Measurements from ENCODE around the gene PSMA6.
"Not testable (repeated sequence)": the region's sequence is repeated elsewhere in the genome, so short reads cannot be mapped to it uniquely, and the experiment has no call there.

Gene PSMA6

DNA sequence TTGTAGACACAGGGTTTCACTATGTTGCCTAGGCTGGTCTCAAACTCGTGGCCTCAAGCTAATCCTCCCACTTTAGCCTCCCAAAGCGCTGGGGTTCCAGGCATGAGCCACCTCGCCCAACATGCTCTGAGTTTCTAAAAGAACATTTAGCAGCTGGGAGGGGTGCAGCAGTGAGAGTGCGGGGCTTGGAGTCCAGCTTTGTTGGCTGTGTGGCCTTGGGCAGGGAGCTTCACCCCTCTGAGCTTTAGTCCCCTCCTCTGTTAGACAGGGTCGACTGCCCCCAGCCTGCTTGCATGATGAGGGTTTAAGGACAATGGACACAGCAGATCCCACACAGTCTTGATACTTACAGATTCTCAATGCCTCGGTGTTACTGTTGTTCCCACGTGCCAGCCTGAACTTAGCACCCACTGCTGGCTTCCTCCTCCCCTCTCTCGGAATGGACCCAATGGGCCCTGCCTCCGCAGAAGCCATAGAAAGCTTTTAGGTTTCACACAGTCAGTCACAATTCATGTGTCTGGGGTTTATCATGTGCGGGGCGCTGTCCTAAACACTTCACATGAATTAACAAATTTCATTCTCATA, 54.6 kb downstream of the PSMA6 start:
- DNase-seq, result no peak

DNA sequence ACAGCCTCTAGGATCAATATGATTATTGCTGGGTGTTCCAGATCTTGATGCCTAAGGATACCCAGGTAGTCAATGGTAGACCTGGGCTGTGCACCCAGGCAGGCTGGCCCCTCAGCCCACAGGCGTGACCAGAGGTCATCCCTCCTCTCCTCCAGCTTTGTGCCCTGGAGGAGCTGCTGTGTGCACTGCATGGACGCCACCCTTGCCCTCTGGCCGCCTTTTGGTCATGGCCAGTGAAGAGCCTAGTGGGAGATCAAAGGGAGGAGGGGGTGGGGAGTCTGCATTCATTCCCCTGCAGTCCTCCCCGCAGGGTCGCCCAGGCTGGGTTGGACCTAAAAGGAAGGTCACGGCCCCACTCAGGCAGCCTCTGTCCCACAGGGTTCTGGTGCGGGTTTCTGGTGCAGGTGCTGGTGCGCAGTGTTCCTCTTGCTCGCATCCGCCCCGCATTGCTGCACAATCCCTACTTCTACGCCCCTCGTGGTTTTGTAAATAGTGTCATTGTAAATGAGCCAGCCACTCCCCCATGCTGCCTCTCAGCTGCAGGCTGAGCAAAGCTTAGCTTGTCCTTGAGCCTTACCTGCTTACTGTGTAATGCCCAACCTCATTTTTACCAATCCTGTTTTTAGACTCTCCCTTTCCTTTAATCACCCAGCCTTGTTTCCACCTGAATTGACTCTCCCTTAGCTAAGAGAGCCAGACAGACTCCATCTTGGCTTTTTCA, 55.3 kb downstream of the PSMA6 start:
- no peak for DNase-seq

DNA sequence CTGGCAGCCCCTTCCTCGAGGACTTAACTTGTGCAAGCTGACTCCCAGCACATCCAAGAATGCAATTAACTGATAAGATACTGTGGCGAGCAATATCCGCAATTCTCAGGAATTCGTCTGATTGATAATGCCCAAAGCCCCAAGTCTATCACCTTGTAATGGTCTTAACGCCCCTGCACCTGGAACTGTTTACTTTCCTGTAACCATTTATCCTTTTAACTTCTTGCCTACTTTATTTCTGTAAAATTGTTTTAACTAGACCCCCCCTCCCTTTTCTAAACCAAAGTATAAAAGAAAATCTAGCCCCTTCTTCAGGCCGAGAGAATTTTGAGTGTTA, 55.8 kb downstream of the PSMA6 start:
- not testable (repeated sequence) for DNase-seq

GRCh38 chr14:35349496-35350365, 57.5 kb downstream of the PSMA6 start:
- DNase-seq, result no peak

DNA sequence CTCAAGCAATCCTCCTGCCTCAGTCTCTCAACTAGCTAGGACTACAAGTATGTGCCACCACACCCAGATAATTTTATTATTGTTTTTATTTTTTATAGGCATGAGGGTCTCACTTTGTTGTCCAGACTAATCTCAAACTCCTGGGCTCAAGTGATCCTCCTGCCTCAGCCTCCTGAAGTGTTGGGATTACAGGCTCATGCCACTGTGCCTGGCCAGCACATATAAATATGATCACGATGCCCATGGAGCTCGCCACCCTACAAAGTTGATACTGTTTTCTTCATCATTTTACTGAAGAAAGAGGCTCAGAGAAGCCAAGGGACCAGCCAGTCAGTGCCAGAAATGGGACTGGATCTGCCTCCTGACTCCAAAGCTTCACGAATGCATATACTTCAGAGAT, 59.3 kb downstream of the PSMA6 start:
- no peak for DNase-seq

- DNase-seq, result no peak
Measured at GRCh38 chr14:35351897-35352273, 59.7 kb downstream of the PSMA6 start.

DNA sequence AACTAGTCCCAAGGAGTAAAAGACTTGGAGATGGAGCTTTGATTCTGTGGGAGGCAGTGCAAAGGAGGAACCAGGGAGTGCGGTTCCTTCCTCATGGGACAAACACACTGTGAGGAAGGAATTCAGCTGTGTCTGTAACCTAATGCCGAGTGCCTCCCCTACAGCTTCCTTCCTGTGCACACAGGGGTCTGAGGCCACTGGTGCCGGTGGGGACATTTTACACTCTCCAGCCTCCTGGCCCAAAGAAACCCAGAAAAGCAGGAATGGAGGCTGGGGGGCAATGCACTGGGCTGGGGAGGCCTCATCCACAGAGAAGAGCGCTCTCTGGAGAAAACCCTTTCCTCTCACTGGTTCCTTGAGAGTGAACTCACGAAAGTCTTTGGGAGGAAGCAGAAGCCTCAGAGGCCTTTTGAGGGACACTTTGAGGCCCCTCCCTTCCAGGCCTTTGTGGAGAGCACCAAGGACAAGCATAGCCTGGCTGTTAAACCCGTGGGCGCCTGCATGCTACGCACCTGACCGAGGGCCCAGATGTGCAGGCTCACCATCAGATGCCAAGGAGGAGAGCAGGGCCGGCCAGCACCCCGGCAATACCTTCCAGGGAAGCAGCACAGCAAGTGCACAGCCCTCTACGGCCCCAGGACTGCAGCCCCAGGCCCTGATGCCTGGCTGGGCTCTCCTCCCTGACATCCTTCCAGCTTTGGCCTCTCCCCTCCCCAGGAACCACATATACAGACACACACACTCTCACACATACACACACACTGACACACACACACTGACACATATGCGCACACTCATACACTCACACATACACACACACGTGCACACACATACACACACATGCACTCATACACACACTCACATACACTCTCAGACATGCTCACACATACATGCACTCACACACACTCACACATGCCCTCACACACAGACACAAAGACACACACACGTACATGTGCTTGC, 60.4 kb downstream of the PSMA6 start:
- no peak for DNase-seq

DNA sequence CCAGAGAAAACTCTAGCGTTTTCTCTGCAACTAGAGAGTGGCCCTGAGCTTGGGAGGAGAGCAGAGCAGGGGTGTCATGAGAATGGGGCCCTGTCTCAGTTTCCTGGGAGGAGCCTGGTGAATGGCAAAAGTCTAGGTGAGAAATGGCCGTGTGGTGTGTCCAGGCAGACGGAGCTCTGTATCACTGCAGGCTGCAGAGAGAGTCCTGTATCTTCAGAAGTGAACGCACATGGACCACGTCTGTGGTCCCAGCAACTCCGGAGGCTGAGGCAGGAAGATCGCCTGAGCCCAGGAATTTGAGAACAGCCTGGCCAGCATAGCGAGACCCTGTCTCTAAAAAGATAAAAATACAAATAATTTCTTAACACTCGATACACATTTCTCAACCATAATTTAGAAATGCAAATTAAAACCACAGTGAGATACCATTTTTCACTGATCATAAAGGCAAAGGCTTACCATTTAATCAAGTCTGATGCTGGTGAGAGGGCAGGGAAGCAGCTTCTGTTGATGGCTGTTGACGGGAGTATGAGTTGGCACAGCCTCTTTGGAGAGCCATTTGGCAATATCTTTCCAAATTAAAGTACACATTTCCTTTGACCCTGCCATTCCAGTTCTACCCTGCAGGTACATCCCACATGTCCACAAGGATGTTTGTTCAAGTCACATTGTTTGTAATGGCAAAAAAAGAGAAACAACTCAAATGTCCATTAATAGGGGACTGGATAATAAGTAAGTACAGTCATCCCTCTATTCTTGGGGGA, 61.4 kb downstream of the PSMA6 start:
- no peak for DNase-seq

DNA sequence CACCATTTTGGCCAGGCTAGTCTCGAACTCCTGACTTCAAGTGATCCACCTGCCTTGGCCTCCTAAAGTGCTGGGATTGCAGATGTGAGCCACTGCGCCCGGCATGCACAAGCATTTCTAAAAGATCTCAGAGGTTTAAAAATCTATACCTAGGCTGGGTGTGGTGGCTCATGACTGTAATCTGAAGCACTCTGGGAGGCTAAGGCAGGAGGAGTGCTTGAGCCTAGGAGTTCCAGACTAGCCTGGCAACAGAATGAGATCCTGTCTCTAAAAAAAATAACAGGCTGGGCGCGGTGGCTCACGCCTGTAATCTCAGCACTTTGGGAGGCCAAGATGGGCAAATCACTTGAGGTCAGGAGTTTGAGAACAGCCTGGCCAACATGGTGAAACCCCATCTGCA, 63.1 kb downstream of the PSMA6 start:
- DNase-seq, result not testable (repeated sequence)

GRCh38 chr14:35355981-35356841, 64.0 kb downstream of the PSMA6 start:
- DNase-seq, result no peak

- not testable (repeated sequence) for DNase-seq
Measured at GRCh38 chr14:35359655-35360054, 67.5 kb downstream of the PSMA6 start.

DNA sequence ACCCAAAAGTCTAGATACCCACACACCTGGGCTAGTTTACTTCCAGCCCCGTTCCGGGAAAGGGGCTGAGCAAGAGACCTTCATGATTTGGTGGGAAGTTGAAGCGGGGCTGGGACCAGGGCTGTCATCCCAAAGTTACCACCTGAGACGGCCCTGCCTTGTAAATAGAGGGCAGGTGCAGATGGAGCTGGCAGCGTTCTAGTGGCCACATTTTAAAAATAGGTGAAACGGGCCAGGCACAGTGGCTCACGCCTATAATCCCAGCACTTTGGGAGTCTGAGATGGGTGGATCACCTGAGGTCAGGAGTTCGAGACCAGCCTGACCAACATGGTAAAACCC, 68.9 kb downstream of the PSMA6 start:
- DNase-seq, result no peak

DNA sequence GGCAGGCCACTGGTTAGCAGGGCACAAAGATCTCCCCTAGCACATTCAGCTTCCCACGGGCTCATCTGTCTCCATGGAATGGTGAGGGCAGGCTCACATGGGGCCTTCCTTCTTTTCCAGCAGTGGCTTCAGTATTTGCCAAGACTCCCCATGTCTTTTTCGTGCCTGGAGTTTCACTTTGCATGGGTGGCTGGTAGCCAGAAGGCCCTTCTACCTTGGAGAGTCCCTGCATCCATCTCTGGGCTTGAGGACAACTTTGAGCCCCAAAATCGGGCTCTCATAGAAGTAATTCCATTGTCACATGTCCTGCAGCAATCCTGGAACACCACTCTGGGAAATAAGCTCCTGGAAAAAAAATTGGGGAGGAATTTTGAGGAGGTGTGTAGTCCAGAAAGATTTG, 70.3 kb downstream of the PSMA6 start:
- DNase-seq, result no peak

DNA sequence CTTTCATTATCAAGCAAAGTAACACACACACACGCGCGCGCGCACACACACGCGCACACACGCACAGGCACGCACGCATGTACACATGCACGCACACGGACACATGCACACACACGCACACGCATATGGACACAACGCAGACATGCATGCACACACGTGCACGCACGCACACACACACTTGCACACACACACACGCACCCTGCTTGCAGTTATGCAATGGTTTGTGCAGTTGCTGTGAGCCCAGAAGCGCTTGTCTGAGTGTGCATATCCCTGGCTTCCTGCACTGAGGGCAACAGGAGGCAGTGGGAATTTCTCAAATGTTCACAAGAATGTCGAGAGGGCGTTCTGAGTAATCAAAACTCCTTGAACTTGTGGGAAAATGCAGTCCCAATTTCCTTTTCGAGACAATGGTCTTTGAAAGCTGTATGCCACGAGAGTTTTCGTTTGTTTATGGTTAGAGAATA, 70.8 kb downstream of the PSMA6 start:
- no peak for DNase-seq

DNA sequence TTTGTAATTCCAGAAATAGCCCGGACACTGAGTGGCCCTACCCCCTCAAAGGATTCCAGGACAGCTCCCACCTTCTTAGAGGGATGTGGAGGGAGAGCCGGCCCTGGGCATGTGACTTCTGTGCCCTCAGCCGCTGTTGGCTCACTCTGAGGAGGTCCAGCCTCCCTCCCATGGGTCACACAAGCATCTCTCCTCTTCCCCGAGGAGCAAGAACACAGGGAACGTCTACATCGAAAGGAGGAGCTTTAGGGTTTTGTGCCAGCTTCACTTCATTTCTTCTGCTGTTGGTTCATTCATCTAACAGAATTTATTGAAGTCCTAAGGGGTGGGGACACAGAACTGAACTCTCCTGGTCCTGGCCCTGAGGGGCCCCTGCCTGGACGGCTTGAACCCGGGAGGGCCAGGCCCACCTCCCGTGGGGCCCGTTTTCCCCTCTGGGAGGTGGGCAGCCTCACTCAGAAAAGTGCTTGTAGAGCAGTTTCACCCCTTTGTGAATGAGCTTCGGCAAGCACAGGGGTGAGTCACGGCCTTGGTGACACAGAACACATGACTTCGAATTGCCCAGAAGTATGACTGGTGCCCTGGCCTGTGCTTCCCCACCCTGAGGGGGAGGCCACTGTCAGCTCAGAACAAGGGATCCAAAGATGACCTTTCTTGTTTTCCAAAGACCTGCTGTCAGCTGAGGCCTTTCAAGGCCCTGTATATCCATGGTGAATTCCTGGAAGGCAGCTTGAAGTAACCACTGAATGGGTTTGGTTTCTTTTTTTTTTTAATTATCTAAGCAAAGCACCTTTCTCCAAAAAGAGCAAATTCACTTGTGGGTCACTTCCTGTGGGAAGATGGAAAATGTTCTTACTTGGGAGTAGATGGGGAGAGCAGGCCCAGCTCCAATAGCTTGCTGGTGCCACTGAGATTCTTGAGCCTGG, 73.2 kb downstream of the PSMA6 start:
- no peak for DNase-seq

DNA sequence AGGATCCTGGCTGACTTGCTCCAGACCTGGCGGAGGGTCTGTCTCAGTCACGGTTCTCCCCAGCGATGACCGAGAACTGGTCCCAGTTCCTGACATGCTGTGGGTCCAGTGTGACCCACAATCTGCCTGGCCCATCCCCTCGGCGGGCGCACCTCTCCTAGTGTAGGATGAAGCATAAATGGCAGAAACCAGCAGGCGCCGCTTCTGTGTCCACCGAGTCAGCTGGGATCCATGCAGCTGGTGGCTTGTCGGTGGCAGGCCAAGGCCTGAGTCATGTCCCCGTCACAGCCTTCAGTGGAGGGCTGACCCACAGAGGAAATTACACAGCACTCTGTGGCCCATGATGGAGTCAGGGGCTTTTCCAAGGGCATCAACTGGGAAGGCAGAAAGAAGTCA, 73.9 kb downstream of the PSMA6 start:
- DNase-seq, result no peak

DNA sequence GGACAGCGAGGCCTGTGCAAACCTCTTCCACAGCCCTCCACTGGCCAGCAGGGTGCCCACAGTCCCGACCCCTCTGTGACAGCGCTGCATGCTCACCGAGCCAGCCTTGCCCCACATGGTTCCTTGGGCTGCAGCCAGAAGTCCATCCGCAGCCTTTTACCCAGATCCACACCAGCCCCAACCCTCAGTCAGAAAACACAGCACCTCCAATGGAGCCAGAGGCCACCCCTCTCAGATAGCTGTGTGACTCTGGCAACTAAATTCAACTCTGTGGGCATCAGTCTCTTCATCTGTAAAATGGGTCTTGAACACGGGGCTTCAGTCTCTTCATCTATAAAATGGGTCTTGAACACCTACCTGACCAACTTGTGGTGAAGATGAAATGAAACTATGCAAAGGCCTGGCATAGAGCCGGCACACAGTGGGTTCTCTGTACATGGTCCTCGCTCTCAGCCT, 74.4 kb downstream of the PSMA6 start:
- DNase-seq, result no peak

DNA sequence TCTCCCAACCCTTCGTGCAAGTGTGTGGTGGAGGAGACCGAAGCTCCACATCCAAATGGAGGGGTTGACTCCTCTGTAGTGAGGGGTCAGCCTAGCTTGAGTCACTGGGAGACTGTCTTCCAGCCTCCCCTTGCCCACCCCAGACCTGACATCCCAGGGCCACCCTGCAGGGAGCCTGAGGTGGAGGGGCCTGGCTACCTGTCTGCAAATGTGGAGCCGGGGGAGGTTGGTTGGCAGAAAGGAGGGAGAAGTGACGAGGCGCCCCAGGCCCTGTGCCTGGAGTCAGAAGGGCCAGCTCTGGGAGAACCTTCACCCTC, 74.8 kb downstream of the PSMA6 start:
- DNase-seq, result no peak

All from NCI-H187 treated with DMSO at 0.1 percent for 48 hours (cell line).